Omental fat pad (tissue), 4 donors: ENCODE data around the gene CAMK2N1. TPM values are rescaled to one million over a fixed set of nuclear protein-coding genes. Genes with fewer than 3 reads are reported as not detected.

Experiments used
- ATAC-seq: fragments of 150-250 bp; one replicate; pipeline ENCODE4 v1.9.1; 2016; ENCODE audit warnings: mild to moderate bottlenecking, moderate library complexity; ENCODE audit not compliant: low FRiP score
- DNase-seq: peaks from one replicate; pipeline ENCODE4 v3.0.0-alpha.2; 2019; ENCODE audit warnings: low spot score
- total RNA-seq, 4 donors: library from RNA; depleted of rRNA; stranded (reverse); fragments of >200 nt; gene quantifications; one replicate each; pipeline ENCODE4 v1.1.0, GENCODE V29; 2016
- TF ChIP-seq, protein P1 (sequence below), 3 donors: fragments of 450-650 bp; IDR thresholded peaks; one replicate each; pipeline ENCODE4 v1.5.1; 2016 to 2017; ENCODE audit warnings: antibody characterized with exemption in 3 of 3, mild to moderate bottlenecking in 3 of 3, moderate library complexity in 2 of 3

Gene CAMK2N1
- total RNA-seq, 4 donors from 2014 or later = 4.4 to 6.5 (median 5.4) TPM

GRCh38 chr1:20483098-20483832 lies 2.7 kb downstream of the CAMK2N1 start:
- TF ChIP-seq, protein P1, sequence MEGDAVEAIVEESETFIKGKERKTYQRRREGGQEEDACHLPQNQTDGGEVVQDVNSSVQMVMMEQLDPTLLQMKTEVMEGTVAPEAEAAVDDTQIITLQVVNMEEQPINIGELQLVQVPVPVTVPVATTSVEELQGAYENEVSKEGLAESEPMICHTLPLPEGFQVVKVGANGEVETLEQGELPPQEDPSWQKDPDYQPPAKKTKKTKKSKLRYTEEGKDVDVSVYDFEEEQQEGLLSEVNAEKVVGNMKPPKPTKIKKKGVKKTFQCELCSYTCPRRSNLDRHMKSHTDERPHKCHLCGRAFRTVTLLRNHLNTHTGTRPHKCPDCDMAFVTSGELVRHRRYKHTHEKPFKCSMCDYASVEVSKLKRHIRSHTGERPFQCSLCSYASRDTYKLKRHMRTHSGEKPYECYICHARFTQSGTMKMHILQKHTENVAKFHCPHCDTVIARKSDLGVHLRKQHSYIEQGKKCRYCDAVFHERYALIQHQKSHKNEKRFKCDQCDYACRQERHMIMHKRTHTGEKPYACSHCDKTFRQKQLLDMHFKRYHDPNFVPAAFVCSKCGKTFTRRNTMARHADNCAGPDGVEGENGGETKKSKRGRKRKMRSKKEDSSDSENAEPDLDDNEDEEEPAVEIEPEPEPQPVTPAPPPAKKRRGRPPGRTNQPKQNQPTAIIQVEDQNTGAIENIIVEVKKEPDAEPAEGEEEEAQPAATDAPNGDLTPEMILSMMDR (IDR thresholded peaks at IDR 0.05) = no peak
- ATAC-seq = no peak
- no peak for DNase-seq

DNA sequence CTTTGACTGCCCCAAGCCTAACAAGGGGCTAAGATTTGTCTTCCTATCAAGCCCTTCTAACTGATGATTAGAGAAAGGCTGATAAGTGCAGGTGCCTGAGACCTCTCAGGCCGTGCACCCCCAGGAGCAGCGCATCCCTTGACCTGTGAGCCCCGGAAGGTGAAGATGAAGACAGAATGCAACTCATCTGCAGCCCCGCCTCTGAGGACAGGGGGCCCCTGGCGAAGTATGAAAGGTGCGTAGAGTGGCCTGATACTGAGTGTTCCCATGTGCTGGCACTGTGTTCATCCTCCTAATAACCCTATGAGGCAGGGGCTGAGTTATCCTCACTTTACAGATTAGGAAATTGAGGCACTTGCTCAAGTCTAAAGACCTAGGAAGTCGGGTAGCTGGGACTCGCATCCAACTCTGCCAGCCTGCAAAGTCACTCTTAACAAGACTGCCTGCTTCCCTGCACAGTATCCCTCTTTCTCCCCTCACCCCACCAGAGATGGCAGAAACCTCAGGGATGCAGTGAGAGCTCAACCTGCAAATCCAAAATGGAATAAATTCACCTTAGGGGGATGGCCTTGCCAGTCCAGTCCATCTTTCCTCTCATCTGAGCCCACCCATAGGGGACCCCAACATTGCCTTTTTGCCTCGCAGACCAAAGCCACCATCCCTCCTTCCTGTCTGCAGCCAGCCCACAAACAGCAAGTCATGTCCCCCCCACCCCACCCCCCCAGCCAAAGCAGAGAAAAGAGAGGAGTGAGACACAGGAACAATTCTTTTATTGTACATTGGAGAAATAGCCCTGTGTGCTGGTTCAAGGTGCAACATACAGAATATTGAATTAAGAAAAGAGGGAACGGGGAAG lies 4.1 kb downstream of the CAMK2N1 start:
- DNase-seq (no peak), ATAC-seq (no peak)
- TF ChIP-seq, protein P1 (IDR thresholded peaks at IDR 0.05) = no peak

GRCh38 chr1:20480951-20481617 lies 4.9 kb downstream of the CAMK2N1 start:
- TF ChIP-seq, protein P1 (IDR thresholded peaks at IDR 0.05) = no peak
- DNase-seq (no peak), ATAC-seq (no peak)

- ATAC-seq (no peak), DNase-seq (no peak)
- TF ChIP-seq, protein P1 (IDR thresholded peaks at IDR 0.05) = no peak
Observed at GRCh38 chr1:20480243-20480944, 5.6 kb downstream of the CAMK2N1 start.

- TF ChIP-seq, protein P1 (IDR thresholded peaks at IDR 0.05) = no peak
- ATAC-seq (no peak), DNase-seq (no peak)
Observed at GRCh38 chr1:20479840-20480239, 6.2 kb downstream of the CAMK2N1 start.

- ATAC-seq (no peak), DNase-seq (no peak)
- TF ChIP-seq, protein P1 (IDR thresholded peaks at IDR 0.05) = no peak
Observed at GRCh38 chr1:20478057-20478635, 7.9 kb downstream of the CAMK2N1 start.
